HG02763 (cell line): ENCODE measurements around the gene GNPDA1.

Experiments used
- ATAC-seq: cut with Tn5 transposase; IDR thresholded peaks from one replicate; pipeline ENCODE4 v1.9.1; 2021; ENCODE audit warnings: mild to moderate bottlenecking, moderate library complexity; ENCODE audit not compliant: unreplicated experiment

Gene GNPDA1

GRCh38 chr5:142024771-142025304 lies 12.0 kb upstream of the GNPDA1 start:
- peak; percentile 100 for ATAC-seq

GRCh38 chr5:142023836-142024235 lies 11.0 kb upstream of the GNPDA1 start:
- ATAC-seq = no peak

- no peak for ATAC-seq
Observed at GRCh38 chr5:142020122-142020659, 7.4 kb upstream of the GNPDA1 start.

GRCh38 chr5:142017832-142018427 lies 5.1 kb upstream of the GNPDA1 start:
- peak; percentile 37 for ATAC-seq

GRCh38 chr5:142016556-142016955 lies 3.7 kb upstream of the GNPDA1 start:
- no peak for ATAC-seq

- no peak for ATAC-seq
Observed at GRCh38 chr5:142015781-142016533, 3.1 kb upstream of the GNPDA1 start.

GRCh38 chr5:142014911-142015584 lies 2.2 kb upstream of the GNPDA1 start:
- ATAC-seq = no peak

- ATAC-seq = no peak
Observed at GRCh38 chr5:142013734-142014521, 1.1 kb upstream of the GNPDA1 start.

GRCh38 chr5:142012186-142012785 lies 541 bp downstream of the GNPDA1 start:
- ATAC-seq = no peak

GRCh38 chr5:142011572-142012185 lies 1.1 kb downstream of the GNPDA1 start:
- no peak for ATAC-seq

- no peak for ATAC-seq
Observed at GRCh38 chr5:142009886-142010285, 2.9 kb downstream of the GNPDA1 start.

- ATAC-seq = no peak
Observed at GRCh38 chr5:142008813-142009212, 4.0 kb downstream of the GNPDA1 start.

- no peak for ATAC-seq
Observed at GRCh38 chr5:142007237-142007544, 5.6 kb downstream of the GNPDA1 start.

- ATAC-seq = no peak
Observed at GRCh38 chr5:142006363-142007236, 6.2 kb downstream of the GNPDA1 start.

- ATAC-seq = no peak
Observed at GRCh38 chr5:142003266-142003800, 9.5 kb downstream of the GNPDA1 start.

GRCh38 chr5:142000704-142001484 lies 11.9 kb downstream of the GNPDA1 start:
- ATAC-seq = no peak

- no peak for ATAC-seq
Observed at GRCh38 chr5:142000173-142000572, 12.7 kb downstream of the GNPDA1 start.

GRCh38 chr5:141997358-141997960 lies 15.4 kb downstream of the GNPDA1 start:
- no peak for ATAC-seq
